Measurements from ENCODE around the gene SLC35F3.
"Not testable (repeated sequence)": the region's sequence is repeated elsewhere in the genome, so short reads cannot be mapped to it uniquely, and the experiment has no call there.

Gene SLC35F3

GRCh38 chr1:234292011-234292410, 387.5 kb downstream of the SLC35F3 start:
- no peak for DNase-seq (ENCODE audit: low spot score)

GRCh38 chr1:234292548-234292947, 388.1 kb downstream of the SLC35F3 start:
- DNase-seq (ENCODE audit: low spot score) = no peak

- no peak for DNase-seq (ENCODE audit: low spot score)
Measured at GRCh38 chr1:234294109-234294817, 389.8 kb downstream of the SLC35F3 start.

- no peak for DNase-seq (ENCODE audit: low spot score)
Measured at GRCh38 chr1:234295068-234295467, 390.6 kb downstream of the SLC35F3 start.

GRCh38 chr1:234295626-234296025, 391.1 kb downstream of the SLC35F3 start:
- DNase-seq (ENCODE audit: low spot score) = no peak

DNA sequence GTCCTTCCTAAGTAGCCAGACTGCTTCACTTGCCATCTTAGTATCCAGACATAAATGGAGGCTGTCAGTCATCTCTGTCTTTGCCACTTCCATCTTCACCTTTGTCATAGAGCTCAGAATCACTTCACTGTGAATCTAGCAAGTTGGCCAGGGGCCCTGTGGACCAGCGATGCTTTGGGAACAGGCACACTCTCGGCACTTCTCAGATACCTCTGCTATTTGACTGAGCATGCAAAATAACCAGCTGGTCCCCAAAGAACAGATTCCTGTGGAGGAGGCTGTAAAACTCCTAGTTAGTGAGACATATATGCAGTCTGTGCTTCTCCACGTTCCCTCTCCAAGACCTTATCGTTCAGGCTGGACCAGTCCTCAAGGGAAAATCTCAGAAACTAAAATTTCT, 392.0 kb downstream of the SLC35F3 start:
- no peak for DNase-seq (ENCODE audit: low spot score)

GRCh38 chr1:234297668-234298067, 393.2 kb downstream of the SLC35F3 start:
- no peak for DNase-seq (ENCODE audit: low spot score)

DNA sequence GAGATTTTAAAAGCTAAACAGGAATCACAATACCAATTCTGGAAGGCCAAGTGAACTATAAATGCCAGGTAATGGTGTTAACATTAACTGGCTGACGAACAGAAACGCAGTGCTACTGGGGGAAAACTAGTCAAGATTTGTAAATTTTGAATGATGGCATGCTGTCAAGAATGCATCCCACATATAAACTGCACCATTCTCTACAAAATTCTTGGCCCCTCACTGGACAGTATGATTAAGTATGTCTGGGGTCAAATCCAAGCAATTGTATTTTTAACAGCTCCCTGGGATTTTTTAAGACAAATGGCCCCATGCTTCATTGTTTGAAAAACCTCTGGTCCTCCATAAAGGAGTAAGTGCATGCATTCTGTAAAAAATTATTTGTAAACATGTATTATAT, 395.6 kb downstream of the SLC35F3 start:
- no peak for DNase-seq (ENCODE audit: low spot score)

- not testable (repeated sequence) for DNase-seq (ENCODE audit: low spot score)
Measured at GRCh38 chr1:234301663-234302062, 397.2 kb downstream of the SLC35F3 start.

DNA sequence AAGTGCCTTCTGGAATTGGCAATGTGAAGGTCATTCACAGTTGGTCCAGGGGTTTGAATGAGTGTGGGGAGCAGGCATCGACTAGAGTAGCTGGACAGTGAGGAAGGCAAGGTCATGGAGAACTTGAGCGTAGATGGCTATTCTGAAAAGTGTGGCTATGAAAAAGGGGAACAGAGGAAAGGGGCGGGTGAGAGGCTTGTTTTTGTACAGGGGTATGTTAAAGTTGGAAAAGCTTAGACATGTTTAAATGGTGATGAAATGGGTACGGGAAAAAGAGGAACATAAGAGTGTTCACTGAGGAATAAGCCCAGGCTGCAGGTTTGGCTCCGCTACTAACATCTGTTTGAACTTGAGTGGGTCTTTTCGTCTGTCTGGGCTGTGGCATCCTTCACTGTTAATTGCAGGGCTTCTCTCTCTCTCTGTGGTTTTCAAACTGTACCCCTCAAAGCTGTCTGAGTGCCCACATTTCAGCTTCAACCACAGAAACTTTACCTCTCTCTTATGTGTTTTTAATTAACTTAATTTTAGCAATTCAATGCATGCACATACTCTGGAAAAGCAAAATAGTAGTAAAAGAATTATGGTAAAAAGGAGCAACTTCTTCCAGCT, 398.0 kb downstream of the SLC35F3 start:
- no peak for DNase-seq (ENCODE audit: low spot score)

- no peak for DNase-seq (ENCODE audit: low spot score)
Measured at GRCh38 chr1:234303231-234303630, 398.8 kb downstream of the SLC35F3 start.

DNA sequence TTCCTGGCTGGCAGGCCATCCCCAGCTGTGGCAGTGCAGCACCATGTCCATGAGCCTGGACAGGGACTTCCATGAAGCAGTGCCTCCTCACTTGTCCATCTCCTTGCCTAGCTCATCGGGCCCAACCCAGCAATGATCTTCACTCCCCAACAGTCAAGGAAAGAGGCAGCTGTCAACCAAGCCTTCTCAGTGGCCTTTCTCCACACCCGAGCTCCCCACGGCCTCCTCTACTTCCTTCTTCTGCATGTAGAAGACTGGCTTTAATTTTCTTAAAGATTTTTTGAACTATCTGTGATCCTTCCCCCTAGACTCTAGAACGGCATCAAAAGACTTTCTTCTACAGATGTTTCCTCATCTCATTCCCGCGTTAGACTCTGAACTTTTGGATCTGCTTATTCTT, 403.2 kb downstream of the SLC35F3 start:
- no peak for DNase-seq (ENCODE audit: low spot score)

- DNase-seq (ENCODE audit: low spot score) = no peak
Measured at GRCh38 chr1:234309243-234309597, 404.7 kb downstream of the SLC35F3 start.

DNA sequence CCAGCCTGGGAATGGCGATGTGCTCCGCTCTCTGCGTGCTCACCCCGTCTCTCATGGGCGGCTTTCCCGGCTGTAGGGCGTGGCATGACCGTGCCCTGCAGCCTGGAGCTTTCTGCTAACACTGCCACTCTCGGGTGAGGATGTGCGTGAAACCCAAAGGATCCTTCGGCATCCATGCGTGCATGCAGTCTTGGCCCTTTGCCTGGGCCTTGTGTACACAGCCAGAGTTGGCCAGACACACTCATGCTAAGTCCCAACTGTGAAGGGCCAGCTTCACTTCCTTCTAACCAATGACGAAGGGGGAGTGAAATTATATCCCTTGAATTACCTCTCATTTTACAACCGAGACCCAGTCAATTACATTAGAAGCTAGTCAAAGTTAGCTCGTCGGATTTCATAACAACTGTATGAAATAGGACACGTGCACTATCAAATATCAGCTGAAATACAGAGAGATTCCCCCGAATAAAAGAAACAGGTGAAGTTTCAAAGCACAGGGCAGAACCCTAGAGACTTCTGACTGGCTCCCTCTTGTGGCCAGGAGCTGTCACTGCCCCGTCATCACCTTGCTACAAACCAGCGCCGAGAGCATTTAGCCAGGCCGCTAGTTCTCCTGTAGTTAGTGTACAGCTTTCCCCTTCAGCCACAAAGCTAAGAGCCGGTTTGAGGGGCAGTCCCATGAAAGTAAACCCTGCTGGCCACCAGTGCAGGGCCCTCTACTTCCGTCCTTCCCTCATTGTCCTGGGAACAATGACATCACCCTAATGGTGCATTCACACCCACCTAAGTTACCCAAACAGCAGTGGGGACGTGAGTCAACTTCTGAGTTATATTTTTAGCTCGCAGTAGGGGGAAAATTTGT, 405.4 kb downstream of the SLC35F3 start:
- DNase-seq (ENCODE audit: low spot score) = peak; percentile 76

DNA sequence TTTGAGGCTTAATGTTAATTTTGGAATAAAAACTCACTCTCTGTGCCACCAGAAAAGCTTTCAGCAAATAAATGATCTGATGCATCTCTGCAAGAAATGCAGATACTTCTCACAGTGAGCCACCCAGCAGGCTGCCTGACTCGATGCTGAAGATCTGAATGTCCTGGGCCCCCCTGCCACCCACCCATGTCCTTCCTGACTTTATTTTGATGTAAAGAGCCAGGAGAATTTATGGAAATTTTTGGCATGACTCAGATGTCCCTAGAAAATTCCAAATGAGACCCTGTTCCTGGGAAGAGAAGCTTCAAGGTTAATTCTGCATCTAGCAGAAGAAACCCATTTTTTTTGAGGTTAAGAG, 406.0 kb downstream of the SLC35F3 start:
- no peak for DNase-seq (ENCODE audit: low spot score)

GRCh38 chr1:234311414-234311813, 406.9 kb downstream of the SLC35F3 start:
- no peak for DNase-seq (ENCODE audit: low spot score)

DNA sequence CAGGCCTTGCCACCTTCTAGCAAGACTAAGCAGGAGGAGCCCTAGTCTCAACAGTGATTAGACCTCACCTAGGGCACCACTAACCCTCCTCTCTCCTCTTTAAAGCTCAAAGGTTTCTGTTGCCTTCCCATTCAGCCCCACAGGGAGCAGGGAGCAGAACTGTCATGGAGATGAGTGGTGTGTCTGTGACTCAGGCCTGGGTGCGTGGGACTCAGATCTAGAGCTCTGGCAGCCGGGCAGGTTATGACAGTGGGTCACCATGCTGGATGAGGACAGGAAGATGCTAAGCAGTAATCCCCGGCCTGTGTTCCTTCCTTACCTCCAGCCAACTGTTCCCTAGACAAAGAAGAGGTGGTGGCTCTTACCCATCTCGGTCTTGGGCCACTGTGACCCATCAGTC, 408.7 kb downstream of the SLC35F3 start:
- no peak for DNase-seq (ENCODE audit: low spot score)

GRCh38 chr1:234315091-234315541, 410.6 kb downstream of the SLC35F3 start:
- DNase-seq (ENCODE audit: low spot score) = peak; percentile 74

GRCh38 chr1:234315588-234315987, 411.1 kb downstream of the SLC35F3 start:
- DNase-seq (ENCODE audit: low spot score) = no peak

- DNase-seq (ENCODE audit: low spot score) = no peak
Measured at GRCh38 chr1:234316486-234316885, 412.0 kb downstream of the SLC35F3 start.

GRCh38 chr1:234316937-234317336, 412.5 kb downstream of the SLC35F3 start:
- no peak for DNase-seq (ENCODE audit: low spot score)

DNA sequence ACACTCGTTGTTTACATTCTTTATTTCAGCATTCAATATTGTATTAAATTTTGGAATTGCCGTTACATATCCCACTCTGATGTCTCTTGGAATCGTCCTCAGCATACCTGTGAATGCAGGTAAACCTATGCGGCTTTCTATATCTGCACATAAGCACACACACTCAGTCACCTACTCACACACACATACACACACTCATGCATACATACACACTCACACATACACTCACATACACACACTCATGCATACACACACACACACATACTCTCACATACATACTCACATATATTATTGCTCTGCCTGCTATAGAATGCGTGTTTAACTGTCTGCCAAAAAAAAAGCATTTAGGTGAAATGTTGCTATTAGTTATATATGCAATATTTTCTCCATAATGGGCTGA, 415.6 kb downstream of the SLC35F3 start:
- DNase-seq (ENCODE audit: low spot score) = no peak

DNA sequence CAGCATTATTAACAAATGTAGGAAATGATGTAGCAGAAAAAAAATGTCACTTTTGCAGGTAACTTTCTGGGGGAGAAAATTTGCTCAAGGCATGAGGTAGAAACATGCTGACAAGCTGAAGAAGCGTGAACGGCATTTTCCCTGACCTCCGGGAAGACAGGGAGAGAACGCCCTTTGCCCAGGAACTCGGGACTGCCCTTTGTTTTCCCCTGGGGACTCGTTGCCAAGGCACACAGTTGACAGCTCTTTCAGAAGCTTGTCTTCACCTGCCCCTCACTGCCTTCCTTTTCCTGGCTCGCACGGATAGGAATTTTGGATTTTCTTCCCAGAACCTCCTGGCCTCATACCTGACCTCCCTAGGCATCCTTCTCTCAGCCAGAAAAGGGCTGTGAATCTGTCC, 416.1 kb downstream of the SLC35F3 start:
- no peak for DNase-seq (ENCODE audit: low spot score)

All from CD4-positive, alpha-beta T cell treated with Interleukin-6 at 100 ng/mL for 8 hours (primary cell).